GOT3 (cell line): ENCODE measurements around the gene MTG1.
"Not testable (repeated sequence)": the region's sequence is repeated elsewhere in the genome, so short reads cannot be mapped to it uniquely, and the experiment has no call there.

Source experiments
- DNase-seq: peaks from one replicate; lab custom pipeline; 2025; ENCODE audit warnings: mixed read lengths; lab: John Stamatoyannopoulos, UW

Gene MTG1

DNA sequence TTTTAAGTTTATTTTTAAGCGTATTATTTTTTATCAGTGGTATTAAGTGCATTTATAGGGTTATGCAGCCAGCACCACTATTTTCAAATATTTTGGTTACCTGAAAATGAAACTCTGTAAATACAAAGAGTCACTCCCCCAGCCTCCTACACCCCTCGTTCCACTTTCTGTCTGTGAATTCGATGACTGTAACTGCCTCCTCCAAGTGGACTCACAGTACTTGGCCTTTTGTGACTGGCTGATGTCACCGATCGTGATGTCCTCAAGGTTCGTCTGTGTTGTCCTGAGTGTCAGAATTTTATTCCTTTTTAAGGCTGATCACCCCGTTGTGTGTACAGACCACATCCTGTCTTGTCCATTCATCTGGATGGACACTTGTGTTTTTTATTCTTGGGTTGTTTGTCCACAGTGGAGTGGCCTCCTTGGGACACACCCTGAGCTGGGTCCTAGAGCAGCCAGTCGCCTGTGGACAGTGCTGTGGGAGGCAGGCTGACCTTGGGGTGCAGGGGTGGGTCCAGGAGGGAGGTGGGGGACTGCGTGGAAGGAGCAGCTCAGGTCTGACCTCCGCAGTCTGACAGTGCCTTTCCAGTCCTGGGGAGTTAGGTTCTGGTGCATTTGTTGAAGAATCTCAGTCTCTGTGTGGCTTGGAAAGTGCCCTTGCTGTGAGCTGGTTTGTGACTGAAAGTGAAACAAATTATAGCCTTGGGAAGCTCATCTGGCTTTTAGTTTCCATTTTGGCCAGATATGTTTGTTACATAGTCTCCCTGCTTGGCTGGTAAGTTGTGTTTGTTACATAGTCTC, 6.9 kb downstream of the MTG1 start:
- no peak for DNase-seq

DNA sequence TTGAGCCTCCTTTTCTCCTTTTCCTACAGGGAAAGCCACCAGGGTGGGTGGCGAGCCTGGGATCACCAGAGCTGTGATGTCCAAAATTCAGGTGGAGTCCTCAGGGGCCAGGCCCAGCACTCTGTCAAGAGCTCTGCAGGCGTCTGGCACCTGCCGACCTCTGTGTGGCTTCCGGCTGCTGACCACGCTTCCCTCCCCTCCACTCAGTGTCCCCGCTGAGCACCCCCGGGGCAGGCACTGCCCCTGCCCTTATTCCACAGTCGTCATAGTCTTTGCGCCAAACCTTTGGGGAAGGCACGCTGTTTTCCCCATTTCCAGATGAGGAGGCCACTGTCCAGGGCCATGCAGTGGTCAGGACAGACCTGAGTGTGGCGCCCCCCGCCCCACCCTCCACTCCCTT, 7.5 kb downstream of the MTG1 start:
- DNase-seq: no peak

DNA sequence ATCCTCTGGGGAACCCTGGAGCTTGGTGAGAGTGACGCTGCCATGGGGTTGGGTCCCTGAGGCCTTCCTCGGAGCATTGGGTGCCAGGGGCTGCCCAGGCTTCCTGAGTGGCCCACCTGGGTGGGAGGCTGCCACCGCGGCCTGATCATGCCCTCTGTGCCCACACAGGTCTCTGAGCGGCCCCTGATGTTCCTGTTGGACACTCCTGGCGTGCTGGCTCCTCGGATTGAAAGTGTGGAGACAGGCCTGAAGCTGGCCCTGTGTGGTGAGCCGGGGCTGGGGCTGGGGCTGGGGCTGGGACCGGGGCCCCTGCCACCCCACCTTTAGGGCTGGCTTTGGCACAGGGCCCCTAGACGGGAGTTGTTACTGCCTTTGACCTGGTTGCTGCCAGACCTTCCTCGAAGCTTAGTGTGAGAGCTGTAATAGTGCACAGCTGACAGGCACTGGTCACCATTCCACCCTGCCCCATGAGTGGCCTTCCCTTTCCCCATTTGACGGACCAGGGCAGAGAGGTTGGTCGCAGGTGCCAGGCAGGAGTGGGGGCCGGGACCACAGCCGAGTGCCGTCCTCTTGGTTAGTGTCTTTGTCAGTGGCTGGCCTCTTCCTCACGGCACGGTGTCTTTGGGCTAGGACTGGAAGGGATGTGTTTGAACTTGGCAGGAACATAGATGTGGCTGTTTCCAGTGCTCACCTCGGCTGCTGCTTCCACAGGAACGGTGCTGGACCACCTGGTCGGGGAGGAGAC, 8.2 kb downstream of the MTG1 start:
- DNase-seq: no peak

DNA sequence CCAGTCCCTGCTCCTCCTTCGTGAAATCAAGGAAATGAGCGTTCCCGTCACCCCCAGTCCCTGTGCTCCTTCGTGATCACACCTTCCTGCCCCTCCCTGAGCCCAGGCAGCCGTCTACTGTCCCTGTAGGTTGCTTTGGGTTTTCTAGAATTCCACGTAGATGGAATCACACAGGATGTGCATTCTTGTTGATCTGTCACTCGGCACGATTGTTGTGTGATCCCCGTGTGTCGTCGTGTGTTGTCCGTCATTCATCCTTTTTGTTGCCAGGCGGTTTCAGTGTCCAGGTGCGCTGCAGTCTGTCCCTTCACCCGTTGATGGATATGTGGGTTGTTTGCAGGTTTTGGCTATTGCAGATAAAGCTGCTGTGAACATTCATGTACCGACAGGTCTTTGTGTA, 9.4 kb downstream of the MTG1 start:
- DNase-seq: no peak

DNA sequence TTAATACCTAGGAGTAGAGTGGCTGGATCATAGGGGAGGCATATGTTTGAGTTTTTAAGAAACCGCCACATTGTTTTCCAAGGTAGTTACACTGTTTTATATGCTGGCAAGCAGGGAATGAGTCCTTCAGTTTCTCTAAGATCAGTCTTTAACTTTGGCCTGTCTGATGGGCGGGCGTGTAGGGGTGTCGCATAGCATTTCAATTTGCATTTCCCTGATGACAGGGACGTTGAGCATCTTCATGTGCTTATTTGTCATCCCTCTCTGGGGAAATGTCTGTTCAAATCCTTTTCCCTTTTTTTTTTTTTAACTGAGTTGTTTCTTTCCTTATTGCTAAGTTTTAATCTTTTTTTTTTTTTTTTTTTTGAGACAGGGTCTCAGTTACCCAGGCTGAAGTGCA, 9.8 kb downstream of the MTG1 start:
- DNase-seq: no peak

DNA sequence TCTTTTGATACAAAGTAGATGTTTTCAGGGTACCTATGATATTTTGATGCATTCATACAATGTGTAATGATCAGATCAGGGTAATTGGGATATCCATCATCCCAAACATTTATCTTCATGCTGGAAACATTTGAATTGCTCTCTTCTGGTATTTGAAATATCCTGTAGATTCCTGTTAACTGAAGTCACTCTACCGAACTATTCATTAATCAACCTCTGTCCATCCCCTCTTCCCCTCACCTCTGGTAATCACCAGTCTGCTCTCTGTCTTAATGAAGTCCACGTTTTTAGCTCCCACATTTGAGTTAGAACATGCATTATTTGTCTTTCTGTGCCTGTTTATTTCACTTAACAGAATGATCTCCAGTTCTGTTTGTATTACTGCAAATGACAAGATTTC, 11.3 kb downstream of the MTG1 start:
- DNase-seq: no peak

DNA sequence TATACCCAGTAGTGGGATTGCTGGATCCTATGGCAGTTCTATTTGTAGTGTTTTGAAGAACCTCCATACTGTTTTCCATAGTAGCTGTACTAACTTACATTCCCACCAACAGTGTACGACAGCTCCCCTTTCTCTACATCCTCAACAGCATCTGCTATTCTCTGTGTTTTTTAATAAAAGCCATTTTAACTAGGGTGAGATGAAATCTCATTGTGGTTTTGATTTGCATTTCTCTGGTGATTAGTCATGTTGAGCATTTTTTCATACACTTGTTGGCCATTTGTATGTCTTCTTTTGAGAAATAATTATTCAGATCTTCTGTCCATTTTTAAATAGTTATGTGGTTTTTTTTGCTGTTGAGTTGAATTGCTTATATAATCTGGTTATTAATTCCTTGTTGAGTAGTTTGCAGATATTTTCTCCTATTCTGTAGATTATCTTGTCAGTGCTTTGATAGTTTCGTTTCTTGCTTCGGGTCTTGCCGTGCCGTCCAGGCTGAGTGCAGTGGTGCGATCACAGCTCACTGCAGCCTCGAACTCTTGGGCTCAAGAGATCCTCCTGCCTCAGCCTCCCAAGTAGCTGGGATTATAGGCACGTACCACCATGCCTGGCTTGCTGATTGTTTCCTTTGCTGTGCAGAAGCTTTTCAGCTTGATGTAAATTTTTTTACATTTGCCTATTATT, 12.0 kb downstream of the MTG1 start:
- DNase-seq: no peak

DNA sequence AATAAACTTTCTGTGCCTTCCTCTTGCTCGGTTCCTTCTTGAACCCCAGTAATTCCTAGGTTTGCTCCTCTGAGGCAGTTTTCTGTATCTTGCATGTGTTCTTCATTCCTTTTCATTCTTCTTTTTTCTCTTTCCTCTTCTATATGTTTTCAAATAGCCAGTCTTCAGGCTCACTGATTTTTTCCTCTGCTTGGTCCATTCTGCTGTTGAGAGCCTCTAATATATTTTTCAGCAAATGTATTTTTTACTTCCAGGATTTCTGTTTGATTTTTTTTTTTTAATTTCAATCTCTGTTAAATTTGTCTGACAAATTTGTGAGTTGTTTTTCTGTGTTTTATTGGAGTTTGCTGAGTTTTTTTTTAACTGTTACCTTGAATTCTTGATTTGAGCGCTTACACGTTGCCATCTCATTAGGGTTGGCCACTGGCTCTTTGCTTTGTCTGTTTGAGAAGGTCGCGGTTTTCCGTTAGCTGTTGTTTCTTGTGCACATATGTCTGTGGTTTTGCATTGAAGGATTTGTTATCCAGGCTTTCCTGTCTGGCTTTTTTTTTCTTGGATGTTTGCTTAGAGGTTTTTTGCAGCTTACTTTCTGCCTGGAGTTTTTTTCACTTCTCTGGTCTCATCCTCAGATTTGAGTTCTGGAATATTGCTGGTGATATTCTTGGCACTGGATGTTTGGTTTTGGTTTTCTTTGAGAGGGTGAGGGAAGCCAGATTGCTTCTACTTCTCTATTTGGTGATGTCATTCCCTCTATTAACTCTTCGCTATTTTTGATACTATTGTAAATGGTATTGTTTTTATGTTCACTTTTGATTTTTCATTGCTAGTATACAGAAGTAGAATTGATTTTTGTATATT, 17.8 kb downstream of the MTG1 start:
- no peak for DNase-seq

DNA sequence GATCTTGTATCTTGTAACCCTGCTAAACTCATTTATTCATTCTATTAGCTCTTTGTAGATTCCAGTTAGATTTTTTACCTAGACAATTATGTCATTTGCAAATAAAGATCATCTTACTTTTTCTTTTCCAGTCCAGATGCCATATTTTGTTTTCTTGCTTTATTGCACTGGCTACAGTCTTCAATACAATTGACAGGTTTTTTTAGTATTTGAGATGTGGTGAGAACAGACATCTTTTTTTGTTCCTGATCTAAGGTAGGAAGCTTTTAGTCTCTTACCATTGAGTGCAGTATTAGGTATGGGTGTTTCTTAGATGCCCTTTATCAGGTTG, 18.4 kb downstream of the MTG1 start:
- no peak for DNase-seq

DNA sequence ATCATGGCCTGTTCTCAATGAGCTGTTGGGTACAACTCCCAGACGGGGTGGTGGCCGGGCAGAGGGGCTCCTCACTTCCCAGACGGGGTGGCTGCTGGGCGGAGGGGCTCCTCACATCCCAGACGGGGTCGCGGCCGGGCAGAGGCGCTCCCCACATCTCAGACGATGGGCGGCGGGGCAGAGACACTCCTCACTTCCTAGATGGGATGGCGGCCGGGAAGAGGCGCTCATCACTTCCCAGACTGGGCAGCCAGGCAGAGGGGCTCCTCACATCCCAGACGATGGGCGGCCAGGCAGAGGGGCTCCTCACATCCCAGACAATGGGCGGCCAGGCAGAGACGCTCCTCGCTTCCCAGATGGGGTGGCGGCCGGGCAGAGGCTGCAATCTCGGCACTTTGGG, 20.4 kb downstream of the MTG1 start:
- not testable (repeated sequence) for DNase-seq

DNA sequence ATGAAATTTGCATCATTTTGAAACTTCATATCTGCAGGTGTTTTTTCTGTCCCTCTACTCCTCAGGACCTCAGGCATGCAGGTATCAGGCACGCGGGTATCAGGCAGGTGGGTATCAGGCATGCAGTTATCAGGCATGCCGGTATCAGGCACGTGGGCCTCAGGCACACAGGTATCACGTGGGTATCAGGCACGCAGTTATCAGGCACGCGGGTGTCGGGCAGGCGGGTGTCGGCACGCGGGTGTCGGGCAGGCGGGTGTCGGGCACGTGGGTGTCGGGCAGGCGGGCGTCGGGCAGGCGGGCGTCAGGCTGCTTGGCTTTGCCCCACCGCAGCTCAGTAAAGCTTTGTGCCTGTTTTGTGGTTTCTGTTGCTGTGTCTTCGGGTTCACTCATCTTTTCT, 21.8 kb downstream of the MTG1 start:
- no peak for DNase-seq

DNA sequence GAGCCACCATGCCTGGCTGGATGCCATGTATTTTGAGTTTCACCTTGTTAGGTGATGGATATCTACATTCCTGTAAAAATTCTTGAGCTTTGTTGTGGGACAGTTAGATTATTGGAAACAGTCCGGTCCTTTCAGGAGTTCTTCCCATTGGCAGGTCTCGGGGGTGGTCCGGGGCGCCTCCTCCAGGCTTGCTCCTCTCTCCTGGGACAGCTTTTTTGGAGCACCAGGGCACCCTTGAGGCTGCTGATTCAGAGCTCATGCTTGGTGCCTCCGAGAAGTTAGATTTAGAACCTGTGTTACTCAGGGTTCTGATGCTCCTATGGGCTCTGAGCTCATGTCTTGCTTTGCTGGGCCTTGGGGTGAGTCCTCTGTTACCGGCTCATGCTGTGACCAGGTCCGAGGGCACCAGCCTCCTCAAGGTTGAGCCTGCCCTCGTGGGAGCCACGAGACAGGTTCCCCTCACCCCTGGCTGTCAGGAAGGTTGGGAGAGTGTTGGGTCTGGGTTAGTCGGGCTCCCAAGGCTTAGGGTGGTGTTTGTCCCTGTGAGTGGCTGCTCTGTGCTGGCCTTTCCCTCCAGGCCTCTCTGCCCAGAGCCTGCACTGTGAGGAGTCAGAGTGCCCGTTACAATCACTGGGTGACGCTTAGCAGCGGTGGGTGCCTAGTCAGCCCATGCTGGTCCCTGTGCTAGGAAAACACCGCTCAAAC, 24.5 kb downstream of the MTG1 start:
- no peak for DNase-seq

DNA sequence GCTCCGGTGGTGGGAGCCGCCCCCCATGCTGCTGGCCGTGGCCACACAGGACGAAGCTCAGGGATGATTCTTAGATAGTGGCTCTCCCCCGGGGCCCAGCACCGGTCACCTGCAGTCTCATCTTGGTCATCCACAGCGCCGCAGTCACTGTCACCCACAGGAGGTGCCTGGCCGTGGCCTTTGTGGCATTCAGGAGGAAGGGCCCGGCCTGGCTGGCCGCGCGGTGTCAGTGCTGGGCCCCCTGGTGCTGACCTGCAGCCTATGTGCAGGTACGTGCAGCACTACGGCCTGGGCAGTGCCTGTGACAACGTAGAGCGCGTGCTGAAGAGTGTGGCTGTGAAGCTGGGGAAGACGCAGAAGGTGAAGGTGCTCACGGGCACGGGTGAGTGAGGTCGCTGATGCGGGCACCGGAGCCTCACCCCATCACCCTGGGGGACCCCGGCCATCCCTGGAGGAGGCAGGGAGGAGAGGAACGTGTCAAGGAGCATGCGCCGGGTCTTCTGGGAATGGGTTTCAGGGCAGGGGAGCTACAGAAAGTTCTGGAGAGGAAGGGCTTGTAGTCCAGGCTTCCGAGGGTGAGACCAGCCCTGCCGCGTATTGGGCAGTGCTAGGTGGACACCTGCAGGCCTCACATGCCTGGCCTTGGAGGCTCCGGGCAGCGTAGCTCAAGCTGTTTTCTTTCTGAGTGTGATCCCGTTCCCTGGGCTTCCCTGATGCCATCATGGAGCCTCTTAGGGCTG, 25.4 kb downstream of the MTG1 start:
- DNase-seq: no peak

DNA sequence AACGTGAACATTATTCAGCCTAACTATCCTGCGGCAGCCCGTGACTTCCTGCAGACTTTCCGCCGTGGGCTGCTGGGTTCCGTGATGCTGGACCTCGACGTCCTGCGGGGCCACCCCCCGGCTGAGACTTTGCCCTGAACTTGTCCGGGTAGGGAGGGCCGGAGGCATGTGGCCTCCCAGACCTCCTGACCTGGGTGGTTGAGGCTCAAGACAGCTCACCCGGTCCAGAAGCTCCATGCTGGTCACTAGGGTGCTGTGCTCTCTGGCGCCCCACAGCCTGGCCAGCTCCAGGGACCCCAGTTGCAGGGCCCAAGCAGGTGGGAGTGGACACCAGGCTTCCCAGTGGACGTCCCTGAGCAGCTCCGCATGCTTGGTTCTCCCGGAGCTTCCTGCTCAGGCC, 26.1 kb downstream of the MTG1 start:
- no peak for DNase-seq

DNA sequence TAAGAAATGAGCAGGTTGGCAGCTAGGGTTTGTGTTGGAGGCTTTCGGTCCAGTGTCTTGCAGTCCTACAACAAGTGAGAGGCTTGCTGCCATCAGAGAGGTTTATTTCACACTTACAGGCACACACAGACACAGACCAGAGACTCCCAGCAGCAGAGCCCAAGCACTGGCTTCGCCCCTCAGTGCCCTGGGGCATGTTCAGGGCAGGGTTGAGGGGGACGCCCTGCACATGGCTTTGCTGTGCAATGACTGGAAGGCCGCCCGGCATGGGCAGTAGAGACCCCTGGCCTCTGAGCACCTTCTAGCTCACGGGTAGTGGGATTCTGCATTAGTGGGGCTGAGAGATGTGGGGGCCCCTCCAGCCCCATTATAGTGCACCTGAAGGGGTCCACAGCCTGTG, 26.6 kb downstream of the MTG1 start:
- no peak for DNase-seq

DNA sequence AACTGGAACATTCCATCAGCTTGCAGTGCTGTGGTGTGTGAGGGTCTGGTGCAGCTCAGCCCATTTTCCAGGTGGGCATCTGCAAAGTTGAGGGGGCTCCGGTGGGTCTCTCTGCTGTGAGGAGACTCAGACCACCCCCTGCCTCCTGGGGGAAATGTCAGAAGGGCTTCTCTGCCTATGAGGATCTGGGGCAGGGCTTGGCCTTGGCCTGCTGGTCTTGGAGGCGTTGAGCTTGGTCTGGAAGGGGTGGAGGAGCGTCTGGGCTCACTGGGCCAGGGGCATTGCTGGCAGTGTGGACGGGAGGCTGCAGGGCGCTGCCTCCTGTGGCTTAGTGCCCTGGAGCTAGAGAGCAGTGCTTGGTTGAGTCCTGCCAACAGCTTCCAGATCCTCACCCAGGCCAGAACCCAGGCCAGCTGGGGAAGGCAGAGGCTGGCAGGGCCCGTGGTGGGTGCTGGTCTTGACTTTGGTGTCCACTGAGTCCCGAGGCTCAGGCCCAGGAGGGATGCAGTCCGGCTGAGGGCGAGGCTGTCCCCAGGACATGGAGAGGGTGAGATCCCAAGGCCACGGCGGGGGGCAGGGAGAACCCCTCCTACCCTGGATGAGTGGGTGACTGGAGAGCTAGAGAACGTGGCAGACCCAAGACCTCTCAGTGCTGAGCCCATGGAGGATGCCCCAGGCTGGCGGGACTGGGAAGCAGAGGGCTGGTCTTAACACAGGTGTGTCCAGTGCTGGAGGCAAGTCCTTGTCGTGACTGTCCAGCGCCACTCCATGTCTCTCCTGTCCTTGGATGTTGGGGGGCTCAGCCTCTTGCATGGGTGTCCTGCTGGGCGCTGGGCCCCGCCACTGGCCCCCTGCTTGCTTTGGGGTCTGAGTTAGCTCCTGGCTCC, 27.6 kb downstream of the MTG1 start:
- DNase-seq: no peak

DNA sequence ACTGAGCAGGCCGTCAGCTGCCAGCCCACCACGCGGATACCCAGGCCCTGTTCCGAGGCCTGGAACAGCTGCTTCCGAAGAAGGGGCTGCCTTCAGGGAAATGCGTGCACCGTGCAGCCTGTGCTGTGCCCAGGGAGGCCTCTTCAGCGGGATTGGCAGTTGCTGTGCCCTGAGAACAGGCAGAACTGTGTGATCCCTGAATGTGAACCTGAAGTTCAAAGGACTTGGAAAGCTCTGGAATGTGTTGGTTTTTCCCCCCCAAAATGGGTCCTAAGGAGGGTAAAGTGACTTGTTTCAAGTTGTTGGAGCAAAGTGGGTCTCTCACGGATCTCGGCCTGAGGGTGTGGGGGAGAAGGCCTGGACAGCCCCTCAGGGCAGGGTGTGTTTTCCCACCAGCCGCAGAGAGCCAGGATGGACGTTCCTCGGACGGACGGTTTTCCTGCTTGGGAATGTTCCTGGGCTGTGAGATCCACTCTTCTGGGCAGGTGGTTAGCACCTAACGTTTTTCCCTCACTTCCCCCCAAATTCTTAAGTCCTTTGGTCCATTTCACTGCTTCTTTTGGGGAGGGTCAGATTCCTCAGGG, 28.4 kb downstream of the MTG1 start:
- no peak for DNase-seq

DNA sequence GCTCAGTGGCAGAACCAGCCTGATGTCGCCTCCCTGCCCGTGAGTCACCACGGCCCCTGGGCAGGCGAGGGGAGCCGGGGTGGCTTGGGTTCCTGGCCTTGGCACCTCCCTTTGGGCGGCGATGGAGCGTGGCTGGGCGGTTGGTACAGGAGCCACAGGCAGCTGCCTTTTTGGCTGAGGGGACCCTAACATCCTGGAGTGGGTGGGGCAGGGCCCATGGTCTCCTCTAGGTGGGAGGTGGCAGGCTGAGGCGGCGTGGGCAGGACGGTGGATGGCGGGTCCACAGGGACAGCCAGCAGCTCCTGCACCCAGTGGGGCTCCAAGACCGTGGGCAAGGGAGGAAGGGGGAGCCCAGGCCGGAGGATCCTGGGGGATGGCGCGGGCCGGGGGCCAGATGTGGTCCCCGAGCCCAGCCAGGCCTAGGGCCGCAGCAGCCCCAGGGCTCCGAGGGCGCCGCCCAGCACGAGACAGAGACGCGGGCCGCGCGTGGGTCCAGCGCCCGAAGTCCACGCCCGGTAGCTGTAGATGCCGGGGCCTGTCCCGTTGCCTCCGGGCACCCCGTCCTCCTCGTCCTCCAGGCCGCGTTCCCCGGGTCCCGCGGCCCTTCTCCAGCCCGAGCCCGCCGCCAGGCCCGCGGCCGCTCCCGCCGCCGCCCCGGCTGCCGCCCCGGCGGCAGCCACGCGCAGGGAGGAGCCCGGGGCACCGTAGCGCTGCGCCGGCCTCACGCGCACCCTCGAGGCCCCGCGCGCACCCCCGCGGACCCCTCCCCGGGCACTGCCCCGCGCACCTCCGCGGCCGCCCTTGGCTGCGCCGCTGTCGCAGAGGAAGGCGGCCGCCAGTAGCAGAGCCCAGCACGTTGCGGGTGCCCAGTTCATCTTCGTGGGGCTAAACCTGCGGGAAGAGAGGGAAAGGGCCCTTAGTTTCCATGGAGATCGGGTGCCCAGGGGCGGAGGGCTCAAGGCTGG, 29.1 kb downstream of the MTG1 start:
- DNase-seq: no peak
